RWPE2 (cell line): ENCODE results near the gene SPECC1L.

Experiments used
- ATAC-seq: fragments of 200-7000 bp; cut with Tn5 transposase; 3 replicates; pipeline ENCODE4 v1.9.1; 2021; ENCODE audit warnings: low read depth
- DNase-seq: peaks from one replicate; pipeline ENCODE4 v3.0.0-alpha.2; 2020; ENCODE audit warnings: low spot score
- H3K27ac ChIP-seq: fragments of 450-650 bp; 2 replicates; pipeline ENCODE4 v1.5.1; 2017; ENCODE audit warnings: mild to moderate bottlenecking; ENCODE audit not compliant: poor library complexity, severe bottlenecking
- H3K27me3 ChIP-seq: fragments of 250-450 bp; sonication (Bioruptor Pico); 2 replicates; pipeline ENCODE4 v1.5.1; 2021; ENCODE audit warnings: mild to moderate bottlenecking, moderate library complexity; ENCODE audit not compliant: insufficient read depth, poor library complexity, severe bottlenecking
- H3K36me3 ChIP-seq: fragments of 250-450 bp; sonication (Bioruptor Pico); 2 replicates; pipeline ENCODE4 v1.5.1; 2020; ENCODE audit warnings: low read depth, mild to moderate bottlenecking, moderate library complexity
- H3K4me1 ChIP-seq: fragments of 250-450 bp; sonication (Bioruptor Pico); 2 replicates; pipeline ENCODE4 v1.5.1; 2021; ENCODE audit warnings: mild to moderate bottlenecking, moderate library complexity; ENCODE audit not compliant: insufficient read depth, poor library complexity, severe bottlenecking
- H3K4me3 ChIP-seq: fragments of 250-450 bp; sonication (Bioruptor Pico); 2 replicates; pipeline ENCODE4 v1.5.1; 2021; ENCODE audit warnings: mild to moderate bottlenecking, moderate library complexity; ENCODE audit not compliant: severe bottlenecking
- H3K9me3 ChIP-seq: fragments of 250-450 bp; sonication (Bioruptor Pico); 2 replicates; pipeline ENCODE4 v1.5.1; 2021; ENCODE audit warnings: mild to moderate bottlenecking, moderate library complexity; ENCODE audit not compliant: severe bottlenecking
- CTCF ChIP-seq: fragments of 450-650 bp; IDR thresholded peaks from one replicate; pipeline ENCODE4 v1.5.1; 2017; ENCODE audit warnings: mild to moderate bottlenecking, moderate library complexity; ENCODE audit not compliant: poor library complexity, severe bottlenecking

The SPECC1L gene

DNA sequence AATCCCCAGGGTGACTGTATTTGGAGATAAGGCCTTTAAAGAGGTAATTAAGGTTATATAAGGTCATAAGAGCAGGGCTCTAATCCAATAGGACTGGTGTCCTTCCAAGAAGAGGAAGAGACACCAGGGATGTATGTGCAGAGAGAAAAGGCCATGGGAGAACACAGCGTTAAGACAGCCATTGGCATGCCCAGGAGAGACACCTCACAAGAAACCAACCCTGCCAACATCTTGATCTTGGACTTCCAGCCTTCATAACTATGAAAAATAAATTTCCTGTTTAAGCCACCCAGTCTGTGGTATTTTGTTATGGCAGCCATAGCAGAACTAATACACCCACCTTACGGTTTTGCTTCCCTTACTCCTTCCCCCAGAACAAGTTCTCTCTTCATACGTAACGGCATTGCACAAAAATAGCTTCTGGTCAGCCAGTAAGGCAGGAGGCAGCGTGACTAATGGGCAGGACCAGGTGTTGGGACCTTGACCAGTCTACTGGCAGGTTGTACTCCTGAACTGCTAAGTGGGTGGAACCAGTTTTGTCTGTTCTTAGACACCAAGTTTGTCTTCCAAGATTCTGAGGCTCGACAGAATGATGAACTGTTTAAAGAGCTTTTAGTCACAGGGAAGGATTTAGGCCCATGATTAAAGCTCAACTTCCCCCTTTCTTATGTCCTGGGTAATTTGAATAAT, 192.6 kb downstream of the SPECC1L start:
- no peaks in the 10 kb centered on the region for H3K36me3 ChIP-seq
- ATAC-seq (no peak), DNase-seq (no peak)
- no peaks in the 10 kb centered on the region for H3K27me3 ChIP-seq
- no peak overlapping the region for H3K27ac ChIP-seq
- no peak for TF ChIP-seq CTCF
- no peaks in the 10 kb centered on the region for H3K4me1 ChIP-seq
- H3K4me3 ChIP-seq = no peak overlapping the region
- H3K9me3 ChIP-seq = no peaks in the 10 kb centered on the region

DNA sequence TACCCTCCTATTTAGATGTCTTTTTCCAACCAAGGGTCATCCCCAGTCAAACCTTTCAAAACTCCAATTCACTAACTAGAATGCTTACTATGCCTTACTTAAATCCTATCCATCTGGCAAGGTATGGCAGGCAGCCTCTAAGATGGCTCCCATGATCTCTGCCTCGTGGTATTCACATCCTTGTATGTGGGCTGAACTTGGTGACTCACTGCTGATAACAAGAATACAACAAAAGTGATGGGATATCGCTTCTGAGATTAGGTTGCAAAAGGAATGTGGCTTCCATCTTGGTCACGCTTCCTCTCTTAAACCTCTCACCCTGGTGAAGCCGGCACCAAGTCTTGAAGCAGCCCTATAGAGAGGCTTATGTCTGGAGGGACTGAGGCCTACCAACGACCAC, 194.9 kb downstream of the SPECC1L start:
- Histone ChIP-seq H3K9me3 (no peaks in the 10 kb centered on the region), H3K27ac (no peak overlapping the region), H3K36me3 (no peaks in the 10 kb centered on the region), H3K4me3 (no peak overlapping the region), H3K27me3 (no peaks in the 10 kb centered on the region), H3K4me1 (no peaks in the 10 kb centered on the region)
- no peak for TF ChIP-seq CTCF
- ATAC-seq = no peak
- no peak for DNase-seq

GRCh38 chr22:24465975-24466374, 195.3 kb downstream of the SPECC1L start:
- TF ChIP-seq CTCF = no peak
- H3K27ac ChIP-seq = no peak overlapping the region
- ATAC-seq (no peak), DNase-seq (no peak)
- H3K4me1 ChIP-seq = no peaks in the 10 kb centered on the region
- no peak overlapping the region for H3K4me3 ChIP-seq
- H3K36me3 ChIP-seq = no peaks in the 10 kb centered on the region
- no peaks in the 10 kb centered on the region for H3K27me3 ChIP-seq
- no peaks in the 10 kb centered on the region for H3K9me3 ChIP-seq

DNA sequence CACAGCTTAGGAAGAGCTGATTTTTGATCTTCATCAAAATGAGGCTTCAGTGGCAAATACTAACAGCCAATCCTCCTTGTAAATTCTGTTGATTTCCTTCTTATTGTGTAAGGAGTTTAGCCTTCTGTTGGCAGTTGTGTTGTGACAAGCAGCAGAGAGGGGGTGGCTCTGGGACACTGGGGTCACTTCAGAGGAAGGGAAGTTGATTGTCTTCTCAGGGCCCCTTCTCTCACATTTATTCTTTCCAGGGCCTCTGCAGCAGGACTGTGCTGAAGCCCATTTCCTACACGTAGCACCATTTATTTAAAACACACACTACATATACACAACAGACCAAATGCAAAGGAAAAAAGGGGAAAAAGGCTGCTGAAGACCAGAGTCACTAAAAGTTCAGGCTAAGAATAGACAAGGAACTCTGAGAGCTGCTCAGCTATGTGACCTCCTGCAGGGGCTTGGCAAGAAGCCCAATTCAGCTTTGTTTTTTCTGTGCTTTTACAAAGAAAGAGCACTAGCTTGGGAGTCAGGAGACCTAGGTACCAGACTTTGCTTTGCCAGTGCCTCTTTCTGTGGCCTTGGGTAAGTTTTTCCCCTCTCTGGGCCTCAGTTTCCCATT, 196.2 kb downstream of the SPECC1L start:
- H3K36me3 ChIP-seq = no peaks in the 10 kb centered on the region
- ATAC-seq = no peak
- DNase-seq = no peak
- H3K27me3 ChIP-seq = no peaks in the 10 kb centered on the region
- no peaks in the 10 kb centered on the region for H3K9me3 ChIP-seq
- no peak overlapping the region for H3K4me3 ChIP-seq
- no peak overlapping the region for H3K27ac ChIP-seq
- no peaks in the 10 kb centered on the region for H3K4me1 ChIP-seq
- TF ChIP-seq CTCF = no peak

GRCh38 chr22:24467340-24467739, 196.7 kb downstream of the SPECC1L start:
- Histone ChIP-seq H3K4me3 (no peak overlapping the region), H3K4me1 (no peaks in the 10 kb centered on the region), H3K36me3 (no peaks in the 10 kb centered on the region), H3K9me3 (no peaks in the 10 kb centered on the region), H3K27ac (no peak overlapping the region), H3K27me3 (no peaks in the 10 kb centered on the region)
- no peak for DNase-seq
- no peak for ATAC-seq
- no peak for TF ChIP-seq CTCF
